CD4-positive, alpha-beta T cell (primary cell): Measurements from ENCODE around the gene EHD2. TPM values are rescaled to one million over a fixed set of nuclear protein-coding genes. Genes with fewer than 3 reads are reported as not detected.

Experiments
- ATAC-seq: fragments of 200-7000 bp; cut with Tn5 transposase; one replicate; pipeline ENCODE4 v1.10.0; 2022; ENCODE audit warnings: mild to moderate bottlenecking; ENCODE audit not compliant: poor library complexity
- CTCF ChIA-PET: fragments of 350-600 bp; sonication (Branson Sonifier 250); formaldehyde crosslinking; loops from one replicate; lab custom pipeline; 2021; ENCODE audit warnings: antibody characterized with exemption, inconsistent platforms; lab: Charles Lee
- POLR2A ChIA-PET: fragments of 350-600 bp; sonication (Branson Sonifier 250); formaldehyde crosslinking; loops from one replicate; lab custom pipeline; 2021; ENCODE audit warnings: antibody characterized with exemption, inconsistent platforms; lab: Charles Lee
- DNase-seq, 14 experiments: peaks; one replicate each; pipeline ENCODE4 v3.0.0-alpha.2; 2013 to 2020; ENCODE audit warnings: mixed read lengths in 2 of 14
- H3K27ac ChIP-seq, 2 donors: one replicate each; pipeline versions ENCODE4 v1.5.1 to v1.7.0; 2013; ENCODE audit warnings: low read length in 2 of 2, low read depth in 1 of 2, mild to moderate bottlenecking in 1 of 2
- H3K27me3 ChIP-seq, 2 experiments: 1 replicate in 1 of 2; 2 replicates in 1 of 2; pipeline versions ENCODE4 v1.6.1 to v1.7.0; 2013; ENCODE audit warnings: low read length in 2 of 2, control low read depth in 1 of 2, mild to moderate bottlenecking in 1 of 2, moderate library complexity in 1 of 2; ENCODE audit not compliant: insufficient read depth in 2 of 2, control insufficient read depth in 1 of 2
- H3K36me3 ChIP-seq: one replicate; pipeline ENCODE4 v1.6.1; 2013; ENCODE audit warnings: low read length, control low read depth; ENCODE audit not compliant: insufficient read depth
- H3K4me1 ChIP-seq: one replicate; pipeline ENCODE4 v1.6.1; 2013; ENCODE audit warnings: low read length, control low read depth; ENCODE audit not compliant: insufficient read depth
- H3K4me3 ChIP-seq: one replicate; pipeline ENCODE4 v1.5.1; 2013; ENCODE audit warnings: mild to moderate bottlenecking, low read length, moderate library complexity
- H3K9me3 ChIP-seq, 2 experiments: 1 replicate in 1 of 2; 2 replicates in 1 of 2; pipeline versions ENCODE4 v1.6.1 to v1.7.0; 2013; ENCODE audit warnings: low read length in 2 of 2, mild to moderate bottlenecking in 2 of 2, control low read depth in 1 of 2, moderate library complexity in 1 of 2; ENCODE audit not compliant: control insufficient read depth in 1 of 2, insufficient read depth in 1 of 2
- H3K27ac Mint-ChIP-seq: one replicate; pipeline ENCODE4 v1.8.0; 2020; ENCODE audit warnings: mixed read lengths
- H3K27me3 Mint-ChIP-seq: one replicate; pipeline ENCODE4 v1.8.0; 2021; ENCODE audit warnings: mixed read lengths
- H3K36me3 Mint-ChIP-seq: one replicate; pipeline ENCODE4 v1.8.0; 2021; ENCODE audit warnings: low read depth, mixed read lengths
- H3K4me1 Mint-ChIP-seq: one replicate; pipeline ENCODE4 v1.8.0; 2021; ENCODE audit warnings: low read depth, mixed read lengths
- H3K4me3 Mint-ChIP-seq: one replicate; pipeline ENCODE4 v1.8.0; 2020; ENCODE audit warnings: mild to moderate bottlenecking, mixed read lengths
- H3K9me3 Mint-ChIP-seq: one replicate; pipeline ENCODE4 v1.8.0; 2020; ENCODE audit warnings: mixed read lengths
- intact Hi-C, 2 experiments: fragments of 100-400 bp; cut with DNase I in 1 of 2; cut with micrococcal nuclease in 1 of 2; formaldehyde crosslinking; loops; one replicate each; pipeline versions ENCODE4 v1.15.1 to v1.9.0; 2023 to 2025; cut with DNase I, micrococcal nuclease
- total RNA-seq, 174 experiments: library from RNA in 2 of 174; stranded (reverse) in 2 of 174; gene quantifications; one replicate each; pipeline ENCODE4 v1.2.3 and lab custom pipeline; 2021 to 2026
- TF ChIP-seq, protein P1 (sequence below): fragments of 200-600 bp; IDR thresholded peaks from one replicate; pipeline ENCODE4 v1.8.0; 2022; ENCODE audit warnings: antibody characterized with exemption, mild to moderate bottlenecking

Gene EHD2
- total RNA-seq, 2 experiments from 2014 or later = 0.16 TPM; not detected in 1

GRCh38 chr19:47735131-47735530, 21.9 kb downstream of the EHD2 start:
- peaks cover 0 to 2% of the 10 kb centered on the region in 2 experiments for H3K9me3 ChIP-seq
- DNase-seq = no peak
- Mint-ChIP-seq H3K27me3 (peaks cover 14% of the 10 kb centered on the region), H3K4me1 (peaks cover 4% of the 10 kb centered on the region), H3K9me3 (no peaks in the 10 kb centered on the region), H3K27ac (no peak overlapping the region), H3K4me3 (no peak overlapping the region), H3K36me3 (no peaks in the 10 kb centered on the region)
- ChIA-PET POLR2A (interaction anchor here (0.7 kb wide), 1 partner anchor 520 kb away, joined by 3 read pairs; no protein-coding TSS in a partner anchor), CTCF (no interaction called here)
- no peak overlapping the region for H3K4me3 ChIP-seq
- no peak for ATAC-seq
- H3K4me1 ChIP-seq = peaks cover 4% of the 10 kb centered on the region
- TF ChIP-seq, protein P1, sequence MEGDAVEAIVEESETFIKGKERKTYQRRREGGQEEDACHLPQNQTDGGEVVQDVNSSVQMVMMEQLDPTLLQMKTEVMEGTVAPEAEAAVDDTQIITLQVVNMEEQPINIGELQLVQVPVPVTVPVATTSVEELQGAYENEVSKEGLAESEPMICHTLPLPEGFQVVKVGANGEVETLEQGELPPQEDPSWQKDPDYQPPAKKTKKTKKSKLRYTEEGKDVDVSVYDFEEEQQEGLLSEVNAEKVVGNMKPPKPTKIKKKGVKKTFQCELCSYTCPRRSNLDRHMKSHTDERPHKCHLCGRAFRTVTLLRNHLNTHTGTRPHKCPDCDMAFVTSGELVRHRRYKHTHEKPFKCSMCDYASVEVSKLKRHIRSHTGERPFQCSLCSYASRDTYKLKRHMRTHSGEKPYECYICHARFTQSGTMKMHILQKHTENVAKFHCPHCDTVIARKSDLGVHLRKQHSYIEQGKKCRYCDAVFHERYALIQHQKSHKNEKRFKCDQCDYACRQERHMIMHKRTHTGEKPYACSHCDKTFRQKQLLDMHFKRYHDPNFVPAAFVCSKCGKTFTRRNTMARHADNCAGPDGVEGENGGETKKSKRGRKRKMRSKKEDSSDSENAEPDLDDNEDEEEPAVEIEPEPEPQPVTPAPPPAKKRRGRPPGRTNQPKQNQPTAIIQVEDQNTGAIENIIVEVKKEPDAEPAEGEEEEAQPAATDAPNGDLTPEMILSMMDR = no peak
- intact Hi-C loops = no loop called here
- no peak overlapping the region for H3K27ac ChIP-seq
- H3K36me3 ChIP-seq = no peaks in the 10 kb centered on the region
- peaks cover 7 to 9% of the 10 kb centered on the region in 2 experiments for H3K27me3 ChIP-seq

GRCh38 chr19:47740866-47741519, 27.8 kb downstream of the EHD2 start:
- intact Hi-C loops = no loop called here

DNA sequence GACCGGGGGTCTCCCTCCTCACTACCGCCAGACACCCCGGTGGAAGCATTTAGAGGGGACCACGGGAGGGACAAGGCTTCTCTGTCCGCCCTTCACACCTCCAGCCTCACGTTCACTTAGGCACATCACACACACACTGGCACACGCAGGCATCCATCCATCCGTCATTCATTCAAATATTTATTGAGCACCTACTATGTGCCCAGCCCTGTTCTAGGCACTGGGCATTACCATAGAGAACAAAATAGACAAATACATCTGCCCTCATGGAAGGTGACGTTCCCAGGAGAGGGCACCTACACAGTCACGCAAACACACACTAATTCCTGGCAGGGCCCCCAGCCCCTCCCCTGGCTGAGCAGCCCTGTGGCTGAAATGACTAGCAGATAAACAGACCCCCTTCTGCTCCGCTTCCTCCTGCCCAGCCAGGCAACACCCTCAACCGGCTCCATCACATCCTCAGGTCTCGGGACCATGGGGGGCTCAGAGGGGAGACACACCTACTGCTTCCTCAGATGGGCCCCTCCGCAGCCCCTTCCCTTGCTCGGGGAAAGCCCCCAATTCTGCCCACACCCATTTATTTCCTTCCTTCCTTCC, 28.4 kb downstream of the EHD2 start:
- no peak overlapping the region for H3K4me3 ChIP-seq
- Mint-ChIP-seq H3K4me1 (peaks cover 15% of the 10 kb centered on the region), H3K27me3 (no peaks in the 10 kb centered on the region), H3K4me3 (peak overlapping the region; percentile 25), H3K36me3 (peaks cover 6% of the 10 kb centered on the region), H3K9me3 (no peaks in the 10 kb centered on the region), H3K27ac (peak overlapping the region; percentile 35)
- no peak overlapping the region for H3K27ac ChIP-seq
- no peaks in the 10 kb centered on the region for H3K36me3 ChIP-seq
- ATAC-seq = no peak
- intact Hi-C loops = loop anchor here in 1 of 2 experiments (2.0 kb wide), 1 partner anchor 37 kb away; the partner anchor contains the start of gene SELENOW
- peaks cover 34% of the 10 kb centered on the region for H3K4me1 ChIP-seq
- ChIA-PET CTCF (interaction anchor here (0.7 kb wide), 1 partner anchor 305 kb away, joined by 3 read pairs; no protein-coding TSS in a partner anchor), POLR2A (no interaction called here)
- no peaks in the 10 kb centered on the region for H3K27me3 ChIP-seq
- H3K9me3 ChIP-seq = no peaks in the 10 kb centered on the region
- DNase-seq = no peak
- TF ChIP-seq, protein P1 = no peak

More at GRCh38 chr19:47740866-47741519, 27.8 kb downstream of the EHD2 start:
- DNase-seq (no peak), ATAC-seq (no peak)
- POLR2A ChIA-PET = no interaction called here
- H3K27ac Mint-ChIP-seq = peak overlapping the region; percentile 35
- Histone ChIP-seq H3K4me1 (peaks cover 28% of the 10 kb centered on the region), H3K36me3 (no peaks in the 10 kb centered on the region), H3K9me3 (no peaks in the 10 kb centered on the region), H3K4me3 (no peak overlapping the region), H3K27me3 (no peaks in the 10 kb centered on the region), H3K27ac (no peak overlapping the region)
- no peaks in the 10 kb centered on the region for H3K27me3 Mint-ChIP-seq
- CTCF ChIA-PET = no interaction called here
- H3K9me3 Mint-ChIP-seq = no peaks in the 10 kb centered on the region
- H3K4me3 Mint-ChIP-seq = no peak overlapping the region
- H3K4me1 Mint-ChIP-seq = peaks cover 15% of the 10 kb centered on the region
- peaks cover 6% of the 10 kb centered on the region for H3K36me3 Mint-ChIP-seq
- TF ChIP-seq, protein P1 = no peak
